Fibroblast of lung (primary cell): ENCODE measurements around the gene PRKAG2.

Source experiments
- CTCF ChIP-seq, 2 donors: IDR thresholded peaks in 1 of 2; conservative IDR thresholded peaks in 1 of 2; 1 replicate in 1 of 2; 2 replicates in 1 of 2; pipeline ENCODE4 v1.5.1; 2011 to 2012; ENCODE audit warnings: low read length in 2 of 2, control low read depth in 1 of 2, inconsistent platforms in 1 of 2, low read depth in 1 of 2, mild to moderate bottlenecking in 1 of 2
- EZH2 ChIP-seq: IDR thresholded peaks from 2 replicates; pipeline ENCODE4 v1.5.1; 2012; ENCODE audit warnings: low read length, control low read depth, mild to moderate bottlenecking; ENCODE audit errors: missing control alignments

- TF ChIP-seq CTCF (conservative IDR thresholded peaks at IDR 0.05 in 1 of 2, IDR thresholded peaks at IDR 0.05 in 1 of 2; ENCODE audit: low read depth in 1 of 2, low read length in 2 of 2): no peak
- no peak for TF ChIP-seq EZH2
Measured at GRCh38 chr7:151524845-151525244, 352.1 kb downstream of the PRKAG2 start.
